Measurements from ENCODE around the gene TENM4. TPM values are rescaled to one million over a fixed set of nuclear protein-coding genes. Genes with fewer than 3 reads are reported as not detected.

TENM4 gene
- total and polyA plus RNA-seq, 10 of the 15 experiments (the other 5 are each of a cell fraction or from before 2014, with no cell fraction given), result 0.03 to 0.12 (median 0.06) TPM; not detected in 7

- Histone ChIP-seq H3K9ac (ENCODE audit: control insufficient read depth, insufficient read depth, low read length) (no peak overlapping the region), H2AFZ (ENCODE audit: control insufficient read depth, low read depth, low read length) (no peak overlapping the region), H3K4me2 (ENCODE audit: control insufficient read depth, insufficient read depth) (no peak overlapping the region), H4K20me1 (ENCODE audit: control insufficient read depth, insufficient read depth) (no peaks in the 10 kb centered on the region), H3K27ac (ENCODE audit: control insufficient read depth, insufficient read depth) (no peak overlapping the region), H3K4me1 (ENCODE audit: control insufficient read depth, insufficient read depth, low read length) (no peaks in the 10 kb centered on the region), H3K27me3 (replicated peaks in 1 of 2; ENCODE audit: control insufficient read depth in 2 of 2, insufficient read depth in 2 of 2, low read length in 1 of 2) (peaks cover 0 to 1% of the 10 kb centered on the region in 2 experiments; a peak in 3 of 4 replicates), H3K36me3 (ENCODE audit: control insufficient read depth in 2 of 2, insufficient read depth in 2 of 2, low read length in 1 of 2) (no peaks in the 10 kb centered on the region), H3K4me3 (no peak overlapping the region), H3K79me2 (ENCODE audit: control insufficient read depth, insufficient read depth, low read length) (no peaks in the 10 kb centered on the region), H3K9me3 (replicated peaks; ENCODE audit: control insufficient read depth, insufficient read depth, low read length) (no peaks in the 10 kb centered on the region)
- SMC1A ChIA-PET (ENCODE audit: uncharacterized antibody, unreplicated experiment), result interaction anchor here (0.8 to 3.1 kb wide), 5 partner anchors 9 to 305 kb away, joined by 3 to 20 read pairs (median 4); no protein-coding TSS in a partner anchor
- DNase-seq (ENCODE audit: low read depth, low spot score) (no peak), ATAC-seq (no peak), FAIRE-seq (no peak)
- in situ Hi-C loops (cut with MboI), result no loop called here
- POLR2A ChIA-PET, result no interaction called here
- intact Hi-C loops (cut with micrococcal nuclease; ENCODE audit: unreplicated experiment), result no loop called here
- TF ChIP-seq RELB (IDR thresholded peaks at IDR 0.05; ENCODE audit: low read depth) (no peak), TAF1 (IDR thresholded peaks at IDR 0.05; ENCODE audit: borderline replicate concordance, low read depth, low read length) (no peak), BCL3 (IDR thresholded peaks at IDR 0.05; ENCODE audit: borderline replicate concordance, insufficient read depth, low read depth, low read length, poor library complexity, severe bottlenecking) (no peak), CHD4 (IDR thresholded peaks at IDR 0.05) (no peak), RELA (IDR thresholded peaks at IDR 0.05; ENCODE audit: borderline replicate concordance, partially characterized antibody) (no peak), PKNOX1 (IDR thresholded peaks at IDR 0.05) (no peak), MEF2B (IDR thresholded peaks at IDR 0.05; ENCODE audit: partially characterized antibody, poor library complexity, severe bottlenecking) (no peak), BACH1 (IDR thresholded peaks at IDR 0.05; ENCODE audit: borderline replicate concordance) (no peak), SREBF1 (IDR thresholded peaks at IDR 0.05; ENCODE audit: low read length) (no peak), NFXL1 (IDR thresholded peaks at IDR 0.05; ENCODE audit: borderline replicate concordance) (no peak), ATF2 (IDR thresholded peaks at IDR 0.05; ENCODE audit: low read length) (no peak)
- WGBS (ENCODE audit: insufficient coverage, insufficient replicate concordance, low lambda C conversion rate, missing lambda C conversion rate), result 49% methylated on average over 3 of the region's 3 CpGs
- RAD21 ChIA-PET (ENCODE audit: unreplicated experiment), result interaction anchor here (2.3 kb wide), 1 partner anchor 302 kb away, joined by 22 read pairs; no protein-coding TSS in a partner anchor
- CTCF ChIA-PET, result interaction anchor here (0.6 to 9.8 kb wide), 17 partner anchors 8 to 493 kb away, joined by 3 to 79 read pairs (median 3); no protein-coding TSS in a partner anchor
- no TSS peak for BruUV-seq (replicated peaks)
Observed at GRCh38 chr11:78797559-78797958, 643.3 kb downstream of the TENM4 start.
